ENCODE data around the gene DENND1B.
"Not testable (repeated sequence)": the region's sequence is repeated elsewhere in the genome, so short reads cannot be mapped to it uniquely, and the experiment has no call there.

DNA sequence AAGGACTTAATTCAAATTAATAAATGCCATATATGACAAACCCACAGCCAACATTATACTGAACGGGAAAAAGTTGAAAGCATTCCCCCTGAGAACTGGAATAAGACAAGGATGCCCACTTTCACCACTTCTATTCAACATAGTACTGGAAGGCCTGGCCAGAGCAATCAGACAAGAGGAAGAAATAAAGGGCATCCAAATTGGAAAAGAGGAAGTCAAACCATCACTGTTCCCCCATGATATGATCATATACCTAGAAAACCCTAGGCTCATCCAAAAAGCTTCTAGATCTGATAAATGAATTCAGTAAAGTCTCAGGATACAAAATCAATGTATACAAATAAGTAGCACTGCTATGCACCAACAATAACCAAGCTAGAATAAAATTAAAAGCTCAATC lies 283.8 kb downstream of the DENND1B start:
- TF ChIP-seq, protein P1, sequence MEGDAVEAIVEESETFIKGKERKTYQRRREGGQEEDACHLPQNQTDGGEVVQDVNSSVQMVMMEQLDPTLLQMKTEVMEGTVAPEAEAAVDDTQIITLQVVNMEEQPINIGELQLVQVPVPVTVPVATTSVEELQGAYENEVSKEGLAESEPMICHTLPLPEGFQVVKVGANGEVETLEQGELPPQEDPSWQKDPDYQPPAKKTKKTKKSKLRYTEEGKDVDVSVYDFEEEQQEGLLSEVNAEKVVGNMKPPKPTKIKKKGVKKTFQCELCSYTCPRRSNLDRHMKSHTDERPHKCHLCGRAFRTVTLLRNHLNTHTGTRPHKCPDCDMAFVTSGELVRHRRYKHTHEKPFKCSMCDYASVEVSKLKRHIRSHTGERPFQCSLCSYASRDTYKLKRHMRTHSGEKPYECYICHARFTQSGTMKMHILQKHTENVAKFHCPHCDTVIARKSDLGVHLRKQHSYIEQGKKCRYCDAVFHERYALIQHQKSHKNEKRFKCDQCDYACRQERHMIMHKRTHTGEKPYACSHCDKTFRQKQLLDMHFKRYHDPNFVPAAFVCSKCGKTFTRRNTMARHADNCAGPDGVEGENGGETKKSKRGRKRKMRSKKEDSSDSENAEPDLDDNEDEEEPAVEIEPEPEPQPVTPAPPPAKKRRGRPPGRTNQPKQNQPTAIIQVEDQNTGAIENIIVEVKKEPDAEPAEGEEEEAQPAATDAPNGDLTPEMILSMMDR (IDR thresholded peaks at IDR 0.05): not testable (repeated sequence)
- not testable (repeated sequence) for TF ChIP-seq POLR2A (IDR thresholded peaks at IDR 0.05)

Data from testis (tissue), 2 donors.